Stomach smooth muscle (tissue), 2 donors: Measurements from ENCODE around the gene NHSL1.

Experiments used
- H3K27ac ChIP-seq: one replicate; pipeline ENCODE4 v1.7.0; 2013; ENCODE audit warnings: mild to moderate bottlenecking, low read length, inconsistent platforms
- H3K27me3 ChIP-seq, 2 donors: one replicate each; pipeline ENCODE4 v1.7.0; 2013; ENCODE audit warnings: low read length in 2 of 2; ENCODE audit not compliant: insufficient read depth in 2 of 2, control insufficient read depth in 1 of 2
- H3K36me3 ChIP-seq, 2 donors: one replicate each; pipeline ENCODE4 v1.7.0; 2013; ENCODE audit warnings: low read length in 2 of 2; ENCODE audit not compliant: control insufficient read depth in 2 of 2, insufficient read depth in 2 of 2
- H3K4me1 ChIP-seq: one replicate; pipeline ENCODE4 v1.7.0; 2013; ENCODE audit warnings: low read length; ENCODE audit not compliant: control insufficient read depth, insufficient read depth
- H3K4me3 ChIP-seq, 2 donors: one replicate each; pipeline ENCODE4 v1.7.0; 2013; ENCODE audit warnings: low read length in 2 of 2
- H3K9ac ChIP-seq, 2 donors: one replicate each; pipeline ENCODE4 v1.7.0; 2013; ENCODE audit warnings: low read length in 2 of 2, mild to moderate bottlenecking in 1 of 2
- H3K9me3 ChIP-seq, 2 donors: one replicate each; pipeline ENCODE4 v1.7.0; 2013; ENCODE audit warnings: low read length in 2 of 2; ENCODE audit not compliant: control insufficient read depth in 2 of 2
- donor health status: healthy.
- donor health status: Pancreatic carcinoma.

The NHSL1 gene

DNA sequence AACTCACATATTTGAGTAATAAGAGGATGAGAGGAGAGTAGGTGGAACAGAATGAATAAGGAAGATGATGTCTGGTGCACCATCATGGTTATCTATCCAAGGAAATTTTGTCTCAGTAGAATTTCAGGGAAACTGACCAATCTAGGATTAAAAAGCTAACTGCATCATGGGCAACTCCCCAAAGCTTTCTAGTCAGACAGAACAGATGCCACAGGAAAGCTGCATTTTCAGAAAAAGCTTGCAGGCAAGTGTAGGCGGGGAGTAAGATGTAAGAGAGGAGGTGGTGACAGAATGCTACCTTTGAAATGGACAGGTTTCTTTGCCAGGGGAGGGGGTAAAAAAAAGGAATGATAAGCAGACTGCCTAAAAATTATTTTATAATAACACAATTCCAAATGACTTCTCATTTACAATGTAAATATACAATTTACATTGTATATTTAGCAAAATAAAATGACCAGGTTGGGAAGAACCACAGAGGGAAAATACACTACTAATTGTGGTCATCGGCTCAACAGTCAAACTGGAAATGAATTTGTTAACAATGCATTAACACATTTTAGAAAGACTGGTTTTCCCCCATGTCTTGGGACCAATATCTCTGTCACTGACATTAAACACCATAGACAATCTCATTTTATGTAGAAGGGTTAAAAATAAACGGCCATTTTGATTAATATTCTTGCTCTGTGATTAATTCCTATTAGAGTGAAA, 15.1 kb downstream of the NHSL1 start:
- Histone ChIP-seq H3K9me3 (no peaks in the 10 kb centered on the region), H3K4me1 (peaks cover 9% of the 10 kb centered on the region), H3K9ac (no peak overlapping the region), H3K27me3 (no peaks in the 10 kb centered on the region), H3K27ac (no peak overlapping the region), H3K36me3 (no peaks in the 10 kb centered on the region), H3K4me3 (peak overlapping the region in 1 of 2 donors; percentile 59)

DNA sequence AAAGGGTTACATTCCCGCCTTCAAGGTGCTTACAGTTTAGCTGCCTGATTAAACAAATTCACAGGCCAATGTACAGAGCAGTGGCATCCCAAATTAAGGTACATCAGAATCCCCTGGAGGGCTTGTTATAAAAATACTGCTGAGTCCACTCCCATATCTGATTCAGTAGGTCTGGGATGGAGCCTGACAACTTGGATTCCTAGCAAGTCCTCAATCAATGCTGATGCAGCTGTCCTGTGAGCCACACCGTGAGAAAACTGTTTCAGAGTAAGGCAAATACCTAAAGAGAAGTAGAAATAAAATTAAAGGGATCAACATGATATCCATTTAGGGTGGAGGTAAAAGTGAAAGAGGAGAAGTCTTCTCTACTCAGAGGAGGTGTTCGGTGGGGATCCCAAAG, 16.5 kb downstream of the NHSL1 start:
- Histone ChIP-seq H3K27ac (no peak overlapping the region), H3K9ac (no peak overlapping the region), H3K4me1 (peaks cover 9% of the 10 kb centered on the region), H3K36me3 (no peaks in the 10 kb centered on the region), H3K9me3 (no peaks in the 10 kb centered on the region), H3K27me3 (no peaks in the 10 kb centered on the region), H3K4me3 (no peak overlapping the region)

DNA sequence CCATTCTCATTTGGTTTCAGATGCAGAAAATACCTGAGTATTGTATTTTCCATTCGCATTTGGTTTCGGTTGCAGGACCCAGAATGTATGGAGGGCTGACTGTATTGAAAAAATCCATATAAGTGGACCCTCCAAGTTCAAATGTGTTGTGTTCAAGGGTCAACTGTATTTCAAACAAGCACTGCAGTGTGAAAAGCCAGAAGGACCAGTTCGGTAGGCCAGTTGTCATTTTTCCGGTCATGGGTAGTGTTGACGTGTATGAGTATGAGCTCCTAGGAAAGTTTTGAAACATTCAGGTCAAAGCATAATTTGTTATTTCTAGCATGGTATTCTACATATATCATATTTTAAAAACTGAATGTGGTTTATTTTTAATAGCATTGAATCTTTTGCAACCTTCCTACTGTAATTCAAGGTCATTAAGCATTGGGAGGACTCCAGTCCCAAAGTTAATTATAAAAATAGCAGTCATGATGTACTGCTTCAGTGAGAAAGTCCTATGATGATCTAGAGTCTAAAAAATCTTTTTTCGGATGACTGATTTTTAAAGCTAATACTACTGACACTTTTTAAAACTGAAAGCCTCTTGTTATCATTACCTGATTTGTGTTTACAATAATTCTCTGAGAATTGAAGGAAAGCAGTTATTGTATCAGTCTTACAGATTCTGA, 18.9 kb downstream of the NHSL1 start:
- Histone ChIP-seq H3K9ac (no peak overlapping the region), H3K4me1 (peaks cover 4% of the 10 kb centered on the region), H3K36me3 (no peaks in the 10 kb centered on the region), H3K27ac (no peak overlapping the region), H3K4me3 (no peak overlapping the region), H3K27me3 (no peaks in the 10 kb centered on the region), H3K9me3 (no peaks in the 10 kb centered on the region)

DNA sequence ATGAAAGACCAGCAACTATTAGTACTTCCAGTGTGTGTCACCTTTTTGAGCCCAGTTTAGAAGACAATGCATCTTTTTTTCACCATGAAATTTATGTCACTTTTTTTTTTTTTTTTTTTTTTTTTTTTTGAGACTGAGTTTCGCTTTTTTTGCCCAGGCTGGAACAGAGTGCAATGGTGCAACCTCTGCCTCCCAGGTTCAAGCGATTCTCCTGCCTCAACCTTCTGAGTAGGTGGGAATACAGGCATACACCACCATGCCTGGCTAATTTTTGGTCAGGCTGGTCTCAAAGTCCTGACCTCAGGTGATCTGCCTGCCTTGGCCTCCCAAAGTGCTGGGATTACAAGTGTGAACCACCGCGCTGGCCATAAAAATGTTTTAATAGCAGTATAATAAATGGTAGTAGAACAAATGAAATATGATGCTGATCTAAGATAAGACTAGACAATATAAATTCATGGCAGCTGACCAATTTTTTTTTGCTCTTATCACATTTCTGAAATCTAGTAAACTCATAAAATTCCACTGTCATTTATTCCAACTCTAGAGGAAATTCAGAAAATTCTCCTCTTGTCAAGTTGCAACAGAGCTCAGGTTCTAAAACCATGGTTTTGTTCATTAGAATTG, 21.3 kb downstream of the NHSL1 start:
- H3K9me3 ChIP-seq: no peaks in the 10 kb centered on the region
- no peaks in the 10 kb centered on the region for H3K4me1 ChIP-seq
- H3K9ac ChIP-seq: no peak overlapping the region
- H3K36me3 ChIP-seq: no peaks in the 10 kb centered on the region
- H3K4me3 ChIP-seq: no peak overlapping the region
- H3K27me3 ChIP-seq: no peaks in the 10 kb centered on the region
- H3K27ac ChIP-seq: no peak overlapping the region

DNA sequence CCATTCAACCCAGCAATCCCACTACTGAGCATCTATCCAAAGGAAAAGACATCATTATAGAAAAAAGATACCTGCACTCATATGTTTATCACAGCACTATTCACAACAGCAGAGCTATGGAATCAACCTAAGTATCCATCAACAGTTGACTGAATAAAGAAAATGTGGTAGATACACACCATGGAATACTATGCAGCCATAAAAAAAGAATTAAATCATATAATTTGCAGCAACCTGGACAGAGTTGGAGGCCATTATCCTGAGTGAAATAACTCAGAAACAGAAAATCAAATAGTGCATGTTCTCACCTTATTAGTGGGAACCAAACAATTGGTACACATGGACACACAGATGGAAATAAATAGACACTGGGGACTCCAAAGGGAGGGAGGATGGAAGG, 23.2 kb downstream of the NHSL1 start:
- no peaks in the 10 kb centered on the region for H3K27me3 ChIP-seq
- no peaks in the 10 kb centered on the region for H3K4me1 ChIP-seq
- H3K9me3 ChIP-seq: no peaks in the 10 kb centered on the region
- no peak overlapping the region for H3K9ac ChIP-seq
- no peak overlapping the region for H3K27ac ChIP-seq
- H3K36me3 ChIP-seq: no peaks in the 10 kb centered on the region
- no peak overlapping the region for H3K4me3 ChIP-seq

DNA sequence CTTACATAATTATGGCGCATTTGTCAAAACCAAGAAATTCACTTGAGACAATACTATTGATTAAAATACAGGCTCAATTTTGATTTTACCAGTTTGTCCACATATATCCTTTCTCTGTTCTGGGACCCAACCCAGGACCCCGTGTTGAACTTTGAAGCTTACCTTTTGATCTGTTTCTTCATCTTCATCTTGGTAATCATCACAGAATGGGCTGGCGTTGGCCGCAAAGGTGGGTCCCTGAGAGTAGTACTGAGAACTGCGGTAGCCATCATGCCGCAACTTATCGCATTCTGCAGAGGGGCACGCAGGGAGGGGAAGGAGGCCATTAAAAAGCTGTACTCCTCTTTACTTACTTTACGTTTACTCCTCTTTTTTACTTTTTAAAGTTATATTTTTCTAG, 26.1 kb downstream of the NHSL1 start:
- H3K27ac ChIP-seq: no peak overlapping the region
- no peaks in the 10 kb centered on the region for H3K4me1 ChIP-seq
- H3K27me3 ChIP-seq: no peaks in the 10 kb centered on the region
- no peak overlapping the region for H3K4me3 ChIP-seq
- H3K36me3 ChIP-seq: no peaks in the 10 kb centered on the region
- H3K9ac ChIP-seq: no peak overlapping the region
- H3K9me3 ChIP-seq: no peaks in the 10 kb centered on the region

DNA sequence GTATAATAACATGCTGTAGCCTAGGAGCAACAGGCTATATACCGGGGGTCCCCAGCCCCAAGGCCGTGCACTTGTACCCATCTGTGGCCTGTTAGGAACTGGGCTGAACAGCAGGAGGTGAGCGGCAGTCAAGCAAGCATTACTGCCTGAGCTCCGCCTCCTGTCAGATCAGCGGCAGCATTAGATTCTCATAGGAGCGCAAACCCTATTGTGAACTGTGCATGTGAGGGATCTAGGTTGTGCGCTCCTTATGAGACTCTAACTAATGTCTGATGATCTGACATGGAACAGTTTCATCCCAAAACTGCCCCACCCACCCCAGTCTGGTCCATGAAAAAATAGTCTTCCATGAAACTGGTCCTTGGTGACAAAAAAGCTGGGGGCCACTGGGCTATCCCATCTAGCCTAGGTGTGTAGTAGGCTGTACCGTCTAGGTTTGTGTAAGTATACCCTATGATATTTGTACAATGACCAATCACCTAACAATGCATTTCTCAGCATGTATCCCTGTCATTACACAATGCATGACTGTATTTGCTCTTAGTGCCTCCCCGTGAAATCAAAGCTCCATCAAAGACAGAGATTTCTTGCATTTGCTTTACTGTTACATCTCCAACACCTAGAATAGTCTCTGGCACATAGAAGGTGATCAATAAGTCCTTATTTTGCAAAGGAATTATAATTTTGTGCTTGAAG, 30.8 kb downstream of the NHSL1 start:
- Histone ChIP-seq H3K4me3 (no peak overlapping the region), H3K27ac (no peak overlapping the region), H3K4me1 (no peaks in the 10 kb centered on the region), H3K9ac (no peak overlapping the region), H3K9me3 (no peaks in the 10 kb centered on the region), H3K36me3 (no peaks in the 10 kb centered on the region), H3K27me3 (no peaks in the 10 kb centered on the region)

DNA sequence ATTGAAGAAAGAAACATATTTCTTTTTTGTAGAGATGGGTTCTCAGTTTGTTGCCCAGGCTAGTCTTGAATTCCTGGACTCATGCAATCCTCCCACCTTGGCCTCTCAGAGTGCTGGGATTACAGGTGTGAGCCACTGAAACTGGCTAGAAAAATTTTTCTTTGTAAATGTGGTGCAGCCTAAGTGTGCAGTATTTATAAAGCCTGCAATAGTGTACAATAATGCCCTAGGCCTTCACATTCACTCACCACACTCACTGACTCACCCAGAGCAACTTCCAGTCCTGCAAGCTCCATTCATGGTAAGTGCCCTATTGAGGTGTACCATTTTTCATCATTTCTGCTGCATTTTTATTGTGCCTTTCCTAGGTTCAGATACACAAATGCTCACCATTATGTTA, 31.4 kb downstream of the NHSL1 start:
- no peak overlapping the region for H3K4me3 ChIP-seq
- H3K9me3 ChIP-seq: no peaks in the 10 kb centered on the region
- H3K4me1 ChIP-seq: no peaks in the 10 kb centered on the region
- no peak overlapping the region for H3K9ac ChIP-seq
- no peak overlapping the region for H3K27ac ChIP-seq
- H3K36me3 ChIP-seq: no peaks in the 10 kb centered on the region
- no peaks in the 10 kb centered on the region for H3K27me3 ChIP-seq

DNA sequence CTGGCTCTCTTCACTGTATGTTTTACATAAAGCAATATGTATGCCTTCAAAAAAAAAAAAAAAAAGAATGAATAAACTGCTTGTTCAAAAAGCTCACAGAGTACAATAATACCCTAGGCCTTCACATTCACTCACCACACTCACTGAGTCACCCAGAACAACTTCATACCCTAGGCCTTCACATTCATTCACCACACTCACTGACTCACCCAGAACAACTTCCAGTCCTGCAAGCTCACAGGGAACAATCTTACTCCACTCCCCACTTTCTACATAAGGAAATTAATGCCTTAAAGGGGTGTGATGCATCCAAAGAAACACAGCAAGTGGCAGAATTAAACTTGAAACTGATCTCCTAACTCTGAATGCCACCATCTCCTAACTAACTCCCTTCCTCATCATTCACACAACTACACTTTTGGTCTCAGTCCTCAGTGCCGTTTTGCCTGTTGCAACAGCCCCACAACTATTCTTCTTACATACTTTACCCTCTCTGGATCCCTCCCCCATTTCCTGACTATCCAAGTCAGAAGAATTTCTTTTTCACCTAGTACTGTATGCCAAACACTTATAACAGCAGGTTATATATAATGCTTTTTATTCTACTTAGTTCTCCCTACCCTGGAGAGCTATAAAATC, 34.2 kb downstream of the NHSL1 start:
- peaks cover 3% of the 10 kb centered on the region for H3K4me1 ChIP-seq
- H3K9me3 ChIP-seq: no peaks in the 10 kb centered on the region
- no peaks in the 10 kb centered on the region for H3K27me3 ChIP-seq
- no peak overlapping the region for H3K9ac ChIP-seq
- H3K4me3 ChIP-seq: no peak overlapping the region
- no peaks in the 10 kb centered on the region for H3K36me3 ChIP-seq
- H3K27ac ChIP-seq: no peak overlapping the region

DNA sequence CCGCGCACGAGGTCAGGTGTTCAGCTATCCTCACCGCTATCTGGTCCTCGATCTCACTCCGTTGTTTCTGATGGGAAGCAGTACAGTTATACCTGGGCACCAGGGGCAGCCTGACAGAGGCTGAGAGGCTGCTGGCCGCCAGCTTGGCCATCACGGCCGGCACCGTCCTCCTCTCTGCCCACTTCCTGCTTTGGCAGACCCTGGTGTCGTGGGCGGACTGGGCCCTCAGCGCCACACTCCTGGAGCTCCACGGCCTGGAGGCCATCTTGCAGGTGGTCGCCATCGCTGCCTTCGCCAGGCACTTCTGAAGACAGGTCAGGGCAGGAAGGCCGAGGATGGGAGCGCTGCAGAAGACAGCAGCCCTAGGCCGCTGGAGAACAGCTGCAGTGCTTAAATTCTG, 35.2 kb downstream of the NHSL1 start:
- Histone ChIP-seq H3K9ac (no peak overlapping the region), H3K4me1 (peaks cover 3% of the 10 kb centered on the region), H3K27me3 (no peaks in the 10 kb centered on the region), H3K27ac (no peak overlapping the region), H3K36me3 (no peaks in the 10 kb centered on the region), H3K9me3 (no peaks in the 10 kb centered on the region), H3K4me3 (no peak overlapping the region)
